Activated CD4-positive, alpha-beta T cell treated with anti-CD3 and anti-CD28 coated beads for 36 hours (primary cell): ENCODE measurements around the gene SELENOW. TPM values are rescaled to one million over a fixed set of nuclear protein-coding genes. Genes with fewer than 3 reads are reported as not detected.
A peak's percentile ranks its signal among the peaks of the same experiment; 100 is the strongest.
"Not testable (repeated sequence)": the region's sequence is repeated elsewhere in the genome, so short reads cannot be mapped to it uniquely, and the experiment has no call there.

ENCODE experiments used
- ATAC-seq: fragments of 200-7000 bp; cut with Tn5 transposase; one replicate; pipeline ENCODE4 v1.10.0; 2021; ENCODE audit warnings: mild to moderate bottlenecking, moderate library complexity
- CTCF ChIA-PET: fragments of 350-600 bp; sonication (Branson Sonifier 250); formaldehyde crosslinking; loops from one replicate; lab custom pipeline; 2021; ENCODE audit warnings: antibody characterized with exemption; lab: Charles Lee
- POLR2A ChIA-PET: fragments of 350-600 bp; sonication (Branson Sonifier 250); formaldehyde crosslinking; loops from one replicate; lab custom pipeline; 2021; ENCODE audit warnings: antibody characterized with exemption, inconsistent platforms; lab: Charles Lee
- DNase-seq: peaks from one replicate; pipeline ENCODE4 v3.0.0-alpha.2; 2020
- H3K27ac Mint-ChIP-seq: one replicate; pipeline ENCODE4 v1.8.0; 2021; ENCODE audit warnings: mixed read lengths
- H3K27me3 Mint-ChIP-seq: one replicate; pipeline ENCODE4 v1.8.0; 2021; ENCODE audit warnings: mixed read lengths
- H3K36me3 Mint-ChIP-seq: one replicate; pipeline ENCODE4 v1.8.0; 2021; ENCODE audit warnings: low read depth, mixed read lengths
- H3K4me1 Mint-ChIP-seq: one replicate; pipeline ENCODE4 v1.8.0; 2021; ENCODE audit warnings: mixed read lengths
- H3K4me3 Mint-ChIP-seq: one replicate; pipeline ENCODE4 v1.8.0; 2021; ENCODE audit warnings: mild to moderate bottlenecking, moderate library complexity, mixed read lengths
- H3K9me3 Mint-ChIP-seq: one replicate; pipeline ENCODE4 v1.8.0; 2021; ENCODE audit warnings: low read depth, mixed read lengths
- intact Hi-C, 2 experiments: fragments of 100-400 bp; cut with DNase I in 1 of 2; cut with micrococcal nuclease in 1 of 2; formaldehyde crosslinking; loops; one replicate each; pipeline versions ENCODE4 v1.14.2 to v1.15.1; 2022 to 2024; cut with DNase I, micrococcal nuclease
- total RNA-seq, 2 experiments: library from RNA; stranded (reverse); gene quantifications; one replicate each; pipeline ENCODE4 v1.2.3, GENCODE V29; 2021

SELENOW gene
- total RNA-seq, 2 experiments from 2014 or later, result 150 to 178 TPM

GRCh38 chr19:47766670-47767069, 11.8 kb upstream of the SELENOW start:
- Mint-ChIP-seq H3K9me3 (no peaks in the 10 kb centered on the region), H3K27me3 (peaks cover 3% of the 10 kb centered on the region), H3K36me3 (no peaks in the 10 kb centered on the region), H3K27ac (no peak overlapping the region), H3K4me3 (no peak overlapping the region), H3K4me1 (peaks cover 9% of the 10 kb centered on the region)
- ATAC-seq (no peak), DNase-seq (no peak)
- ChIA-PET POLR2A (no interaction called here), CTCF (interaction anchor here (0.6 to 3.4 kb wide), 5 partner anchors 9 to 103 kb away, joined by 3 to 18 read pairs (median 3); partner anchors contain the start of genes EHD2 and SELENOW)
- intact Hi-C loops, result loop anchor here (1.0 kb wide), 1 partner anchor 22 kb away; no protein-coding TSS in a partner anchor

- peaks cover 9% of the 10 kb centered on the region for H3K4me1 Mint-ChIP-seq
- H3K27ac Mint-ChIP-seq, result no peak overlapping the region
- H3K27me3 Mint-ChIP-seq, result peaks cover 3% of the 10 kb centered on the region
- ChIA-PET CTCF (interaction anchor here (0.6 to 3.4 kb wide), 6 partner anchors 10 to 102 kb away, joined by 3 to 18 read pairs (median 4); partner anchors contain the start of gene SELENOW), POLR2A (no interaction called here)
- H3K36me3 Mint-ChIP-seq, result no peaks in the 10 kb centered on the region
- no peak for DNase-seq
- intact Hi-C loops, result no loop called here
- ATAC-seq, result no peak
- H3K4me3 Mint-ChIP-seq, result no peak overlapping the region
- H3K9me3 Mint-ChIP-seq, result no peaks in the 10 kb centered on the region
Measured at GRCh38 chr19:47767349-47767748, 11.2 kb upstream of the SELENOW start.

GRCh38 chr19:47768604-47769003, 9.9 kb upstream of the SELENOW start:
- Mint-ChIP-seq H3K4me1 (peaks cover 9% of the 10 kb centered on the region), H3K36me3 (no peaks in the 10 kb centered on the region), H3K27ac (no peak overlapping the region), H3K9me3 (no peaks in the 10 kb centered on the region), H3K4me3 (no peak overlapping the region), H3K27me3 (peaks cover 3% of the 10 kb centered on the region)
- CTCF ChIA-PET, result interaction anchor here (1.0 to 3.4 kb wide), 3 partner anchors 8 to 23 kb away, joined by 3 to 18 read pairs (median 5); partner anchors contain the start of gene SELENOW
- ATAC-seq, result no peak
- POLR2A ChIA-PET, result no interaction called here
- no peak for DNase-seq
- intact Hi-C loops, result no loop called here

- no peak for DNase-seq
- Mint-ChIP-seq H3K4me1 (peaks cover 9% of the 10 kb centered on the region), H3K4me3 (no peak overlapping the region), H3K27ac (no peak overlapping the region), H3K36me3 (no peaks in the 10 kb centered on the region), H3K27me3 (peaks cover 3% of the 10 kb centered on the region), H3K9me3 (no peaks in the 10 kb centered on the region)
- POLR2A ChIA-PET, result no interaction called here
- ATAC-seq, result no peak
- CTCF ChIA-PET, result no interaction called here
- intact Hi-C loops, result no loop called here
Measured at GRCh38 chr19:47769534-47769933, 9.0 kb upstream of the SELENOW start.

- H3K36me3 Mint-ChIP-seq, H3K4me3 Mint-ChIP-seq, H3K4me1 Mint-ChIP-seq, DNase-seq, CTCF ChIA-PET, ATAC-seq, POLR2A ChIA-PET, intact Hi-C loops, H3K27ac Mint-ChIP-seq, H3K9me3 Mint-ChIP-seq, H3K27me3 Mint-ChIP-seq: not testable (repeated sequence)
Measured at GRCh38 chr19:47771291-47771690, 7.2 kb upstream of the SELENOW start.

- peaks cover 14% of the 10 kb centered on the region for H3K36me3 Mint-ChIP-seq
- CTCF ChIA-PET, result interaction anchor here (0.6 to 3.4 kb wide), 5 partner anchors 10 to 479 kb away, joined by 3 to 18 read pairs (median 3); no protein-coding TSS in a partner anchor
- no peaks in the 10 kb centered on the region for H3K9me3 Mint-ChIP-seq
- intact Hi-C loops, result no loop called here
- no peaks in the 10 kb centered on the region for H3K27me3 Mint-ChIP-seq
- H3K4me3 Mint-ChIP-seq, result no peak overlapping the region
- H3K27ac Mint-ChIP-seq, result peak overlapping the region; percentile 0
- POLR2A ChIA-PET, result no interaction called here
- ATAC-seq (no peak), DNase-seq (no peak)
- H3K4me1 Mint-ChIP-seq, result peaks cover 18% of the 10 kb centered on the region
Measured at GRCh38 chr19:47776568-47776967, 1.9 kb upstream of the SELENOW start.

- intact Hi-C loops, result loop anchor here in 1 of 2 experiments (1.0 kb wide), 3 partner anchors 32 to 503 kb away; partner anchors contain the start of genes INAFM1, NAPA and NOP53
- not testable (repeated sequence) for DNase-seq, H3K27ac Mint-ChIP-seq, H3K27me3 Mint-ChIP-seq, ATAC-seq, H3K9me3 Mint-ChIP-seq
- H3K4me1 Mint-ChIP-seq, result peaks cover 20% of the 10 kb centered on the region
- POLR2A ChIA-PET, result interaction anchor here (0.6 kb wide), 1 partner anchor 43 kb away, joined by 4 read pairs; no protein-coding TSS in a partner anchor
- CTCF ChIA-PET, result interaction anchor here (0.6 to 3.4 kb wide), 5 partner anchors 11 to 340 kb away, joined by 3 to 18 read pairs (median 3); no protein-coding TSS in a partner anchor
- peak overlapping the region; percentile 95 for H3K4me3 Mint-ChIP-seq
- peaks cover 19% of the 10 kb centered on the region for H3K36me3 Mint-ChIP-seq
Measured at GRCh38 chr19:47777245-47778048, 1.1 kb upstream of the SELENOW start.

- CTCF ChIA-PET, result no interaction called here
Measured at GRCh38 chr19:47778954-47779351, 450 bp downstream of the SELENOW start.

GRCh38 chr19:47779524-47780214, 1.2 kb downstream of the SELENOW start:
- ChIA-PET CTCF (interaction anchor here (0.5 kb wide), 1 partner anchor 13 kb away, joined by 3 read pairs; no protein-coding TSS in a partner anchor), POLR2A (interaction anchor here (0.7 to 1.3 kb wide), 3 partner anchors 20 to 24 kb away, joined by 3 to 11 read pairs (median 4); no protein-coding TSS in a partner anchor)
- Mint-ChIP-seq H3K27ac (peak overlapping the region; percentile 92), H3K4me3 (peak overlapping the region; percentile 95), H3K36me3 (peaks cover 33% of the 10 kb centered on the region), H3K27me3 (no peaks in the 10 kb centered on the region), H3K4me1 (peaks cover 20% of the 10 kb centered on the region), H3K9me3 (no peaks in the 10 kb centered on the region)
- ATAC-seq (no peak), DNase-seq (peak; percentile 18)
- intact Hi-C loops, result no loop called here

More at GRCh38 chr19:47778954-47779351, 450 bp downstream of the SELENOW start:
- peak overlapping the region; percentile 92 for H3K27ac Mint-ChIP-seq
- no peaks in the 10 kb centered on the region for H3K9me3 Mint-ChIP-seq
- intact Hi-C loops, result loop anchor here in 1 of 2 experiments (1.0 kb wide), 3 partner anchors 34 to 505 kb away; partner anchors contain the start of genes INAFM1, NAPA and NOP53
- H3K4me1 Mint-ChIP-seq, result peaks cover 20% of the 10 kb centered on the region
- DNase-seq, result peak; percentile 34
- ATAC-seq, result peak; percentile 14
- H3K4me3 Mint-ChIP-seq, result peak overlapping the region; percentile 95
- POLR2A ChIA-PET, result interaction anchor here (0.5 to 0.9 kb wide), 3 partner anchors 22 to 486 kb away, joined by 3 to 4 read pairs (median 4); no protein-coding TSS in a partner anchor
- H3K27me3 Mint-ChIP-seq, result no peaks in the 10 kb centered on the region
- peaks cover 25% of the 10 kb centered on the region for H3K36me3 Mint-ChIP-seq

- POLR2A ChIA-PET, result interaction anchor here (1.3 kb wide), 1 partner anchor 21 kb away, joined by 11 read pairs; no protein-coding TSS in a partner anchor
- intact Hi-C loops, result no loop called here
Measured at GRCh38 chr19:47780215-47780551, 1.7 kb downstream of the SELENOW start.

More at GRCh38 chr19:47780215-47780551, 1.7 kb downstream of the SELENOW start:
- Mint-ChIP-seq H3K4me1 (peaks cover 20% of the 10 kb centered on the region), H3K4me3 (peak overlapping the region; percentile 95), H3K9me3 (no peaks in the 10 kb centered on the region), H3K27ac (peak overlapping the region; percentile 67), H3K36me3 (peaks cover 33% of the 10 kb centered on the region), H3K27me3 (no peaks in the 10 kb centered on the region)
- CTCF ChIA-PET, result interaction anchor here (0.5 kb wide), 1 partner anchor 13 kb away, joined by 3 read pairs; no protein-coding TSS in a partner anchor
- no peak for ATAC-seq
- no peak for DNase-seq
